ENCODE data around the gene PIK3R2. TPM values are rescaled to one million over a fixed set of nuclear protein-coding genes. Genes with fewer than 3 reads are reported as not detected.

PIK3R2 gene
- total RNA-seq, 1 experiment from 2014 or later = 38.1 TPM

DNA sequence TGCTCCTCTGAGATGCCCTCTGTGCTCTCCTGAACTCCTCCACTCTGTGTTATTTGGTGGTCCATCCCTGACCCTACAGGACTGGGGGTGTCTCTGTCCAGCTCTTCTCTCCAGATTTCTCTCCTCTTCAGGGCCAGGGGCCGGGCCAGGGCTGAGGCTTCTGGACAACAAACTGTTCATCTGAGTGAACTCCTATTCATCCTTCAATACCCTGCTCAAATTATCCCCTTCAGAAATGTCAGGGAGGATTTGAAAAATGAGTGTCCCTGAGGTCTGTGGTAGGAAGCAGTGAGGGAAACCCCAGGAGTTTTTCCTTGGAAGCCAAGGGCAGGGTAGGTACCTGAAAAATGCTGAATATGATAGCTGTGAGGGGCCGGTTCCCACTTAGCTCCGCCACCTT is 65.6 kb downstream of the PIK3R2 start:
- Histone ChIP-seq H3K27ac (ENCODE audit: low read depth, low read length, poor library complexity, severe bottlenecking) (no peak overlapping the region), H3K36me3 (ENCODE audit: insufficient read depth, low read length, poor library complexity, severe bottlenecking) (no peaks in the 10 kb centered on the region), H3K9me3 (ENCODE audit: low read depth, low read length, poor library complexity, severe bottlenecking) (no peaks in the 10 kb centered on the region), H3K4me3 (ENCODE audit: low read depth, low read length, poor library complexity, severe bottlenecking) (no peak overlapping the region), H3K27me3 (replicated peaks; ENCODE audit: insufficient read depth, low read depth, low read length, poor library complexity) (peaks cover 4% of the 10 kb centered on the region), H3K4me1 (ENCODE audit: insufficient read depth, low read length, poor library complexity, severe bottlenecking) (no peaks in the 10 kb centered on the region)
- BruUV-seq (replicated peaks) = no TSS peak
- ChIA-PET CTCF (no interaction called here), POLR2A (ENCODE audit: low non-redundant PET) (no interaction called here)
- TF ChIP-seq EZH2 (IDR thresholded peaks at IDR 0.05; ENCODE audit: borderline replicate concordance, low read depth, low read length, poor library complexity, severe bottlenecking) = no peak
- TF ChIP-seq, protein P1, sequence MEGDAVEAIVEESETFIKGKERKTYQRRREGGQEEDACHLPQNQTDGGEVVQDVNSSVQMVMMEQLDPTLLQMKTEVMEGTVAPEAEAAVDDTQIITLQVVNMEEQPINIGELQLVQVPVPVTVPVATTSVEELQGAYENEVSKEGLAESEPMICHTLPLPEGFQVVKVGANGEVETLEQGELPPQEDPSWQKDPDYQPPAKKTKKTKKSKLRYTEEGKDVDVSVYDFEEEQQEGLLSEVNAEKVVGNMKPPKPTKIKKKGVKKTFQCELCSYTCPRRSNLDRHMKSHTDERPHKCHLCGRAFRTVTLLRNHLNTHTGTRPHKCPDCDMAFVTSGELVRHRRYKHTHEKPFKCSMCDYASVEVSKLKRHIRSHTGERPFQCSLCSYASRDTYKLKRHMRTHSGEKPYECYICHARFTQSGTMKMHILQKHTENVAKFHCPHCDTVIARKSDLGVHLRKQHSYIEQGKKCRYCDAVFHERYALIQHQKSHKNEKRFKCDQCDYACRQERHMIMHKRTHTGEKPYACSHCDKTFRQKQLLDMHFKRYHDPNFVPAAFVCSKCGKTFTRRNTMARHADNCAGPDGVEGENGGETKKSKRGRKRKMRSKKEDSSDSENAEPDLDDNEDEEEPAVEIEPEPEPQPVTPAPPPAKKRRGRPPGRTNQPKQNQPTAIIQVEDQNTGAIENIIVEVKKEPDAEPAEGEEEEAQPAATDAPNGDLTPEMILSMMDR (conservative IDR thresholded peaks at IDR 0.05; ENCODE audit: low read depth, low read length) = no peak
- DNase-seq (ENCODE audit: low spot score) = no peak
- intact Hi-C loops (cut with micrococcal nuclease; ENCODE audit: unreplicated experiment) = no loop called here

Other genes starting within 250 kb of the PIK3R2 start
- gene CCDC124, start 220.1 kb upstream of the PIK3R2 start, total RNA-seq (2021) = 131 and 135 TPM in 2 replicates
- gene KCNN1, start 186.1 kb upstream of the PIK3R2 start, total RNA-seq (2021) = 63.5 and 81.2 TPM in 2 replicates
- gene ARRDC2, start 145.0 kb upstream of the PIK3R2 start, total RNA-seq (2021) = 11.7 and 13.3 TPM in 2 replicates
- gene IL12RB1, start 66.2 kb upstream of the PIK3R2 start, total RNA-seq (2021) = not detected in 2 replicates
- 5.1 and 7.9 TPM in 2 replicates for gene MAST3, start 55.4 kb upstream of the PIK3R2 start, total RNA-seq (2021)
- not detected in 2 replicates for gene IFI30, start 20.6 kb downstream of the PIK3R2 start, total RNA-seq (2021)
- 20.2 and 21.3 TPM in 2 replicates for gene MPV17L2, start 40.1 kb downstream of the PIK3R2 start, total RNA-seq (2021)
- gene RAB3A, start 50.9 kb downstream of the PIK3R2 start, total RNA-seq (2021) = 2.9 and 4.2 TPM in 2 replicates
- not detected in 2 replicates for gene PDE4C, start 73.3 kb downstream of the PIK3R2 start, total RNA-seq (2021)
- gene IQCN, start 121.3 kb downstream of the PIK3R2 start, total RNA-seq (2021) = 10.2 and 12.0 TPM in 2 replicates
- 128 and 136 TPM in 2 replicates for gene JUND, start 128.5 kb downstream of the PIK3R2 start, total RNA-seq (2021)
- 252 and 262 TPM in 2 replicates for gene LSM4, start 169.9 kb downstream of the PIK3R2 start, total RNA-seq (2021)
- gene PGPEP1, start 187.4 kb downstream of the PIK3R2 start, total RNA-seq (2021) = 15.8 and 23.0 TPM in 2 replicates
- 4.0 and 4.7 TPM in 2 replicates for gene GDF15, start 233.0 kb downstream of the PIK3R2 start, total RNA-seq (2021)
- not detected in 2 replicates for gene LRRC25, start 244.5 kb downstream of the PIK3R2 start, total RNA-seq (2021)

All from A673 (cell line).